ENCODE results near the gene OR2A14.

OR2A14 gene

GRCh38 chr7:144122876-144123275, at the start of gene OR2A14:
OR2A14 (plus strand) TSS chr7:144123176; CDS start chr7:144129113, 5,937 bp downstream.
- TF ChIP-seq CTCF (IDR thresholded peaks at IDR 0.05; ENCODE audit: insufficient read depth, low read depth, low read length, missing control alignments), result no peak
- DNase-seq (ENCODE audit: low read depth), result no peak
- H3K4me3 ChIP-seq (ENCODE audit: low read depth, low read length), result no peak within 1 kb of the TSS

GRCh38 chr7:144074374-144074773, 48.6 kb upstream of the OR2A14 start:
- H3K4me3 ChIP-seq (ENCODE audit: low read depth, low read length), result no peak overlapping the region
- DNase-seq (ENCODE audit: low read depth), result no peak
- TF ChIP-seq CTCF (IDR thresholded peaks at IDR 0.05; ENCODE audit: insufficient read depth, low read depth, low read length, missing control alignments), result no peak

GRCh38 chr7:144085978-144086377, 37.0 kb upstream of the OR2A14 start, which contains the start of gene OR2A12:
OR2A12 (plus strand) TSS chr7:144086278; CDS start chr7:144095108, 8,830 bp downstream.
- no peak for TF ChIP-seq CTCF (IDR thresholded peaks at IDR 0.05; ENCODE audit: insufficient read depth, low read depth, low read length, missing control alignments)
- H3K4me3 ChIP-seq (ENCODE audit: low read depth, low read length), result no peak within 1 kb of the TSS
- no peak for DNase-seq (ENCODE audit: low read depth)

- H3K4me3 ChIP-seq (ENCODE audit: low read depth, low read length), result no peak overlapping the region
- no peak for DNase-seq (ENCODE audit: low read depth)
- TF ChIP-seq CTCF (IDR thresholded peaks at IDR 0.05; ENCODE audit: insufficient read depth, low read depth, low read length, missing control alignments), result no peak
Observed at GRCh38 chr7:144086730-144087129, 36.2 kb upstream of the OR2A14 start.

GRCh38 chr7:144087230-144087629, 35.7 kb upstream of the OR2A14 start:
- H3K4me3 ChIP-seq (ENCODE audit: low read depth, low read length), result no peak overlapping the region
- no peak for TF ChIP-seq CTCF (IDR thresholded peaks at IDR 0.05; ENCODE audit: insufficient read depth, low read depth, low read length, missing control alignments)
- DNase-seq (ENCODE audit: low read depth), result no peak

GRCh38 chr7:144090667-144091066, 32.3 kb upstream of the OR2A14 start:
- no peak overlapping the region for H3K4me3 ChIP-seq (ENCODE audit: low read depth, low read length)
- DNase-seq (ENCODE audit: low read depth), result no peak
- no peak for TF ChIP-seq CTCF (IDR thresholded peaks at IDR 0.05; ENCODE audit: insufficient read depth, low read depth, low read length, missing control alignments)

GRCh38 chr7:144098776-144099175, 24.2 kb upstream of the OR2A14 start:
- no peak overlapping the region for H3K4me3 ChIP-seq (ENCODE audit: low read depth, low read length)
- no peak for TF ChIP-seq CTCF (IDR thresholded peaks at IDR 0.05; ENCODE audit: insufficient read depth, low read depth, low read length, missing control alignments)
- DNase-seq (ENCODE audit: low read depth), result no peak
